Measurements from ENCODE around the gene ETNPPL.

ETNPPL gene

DNA sequence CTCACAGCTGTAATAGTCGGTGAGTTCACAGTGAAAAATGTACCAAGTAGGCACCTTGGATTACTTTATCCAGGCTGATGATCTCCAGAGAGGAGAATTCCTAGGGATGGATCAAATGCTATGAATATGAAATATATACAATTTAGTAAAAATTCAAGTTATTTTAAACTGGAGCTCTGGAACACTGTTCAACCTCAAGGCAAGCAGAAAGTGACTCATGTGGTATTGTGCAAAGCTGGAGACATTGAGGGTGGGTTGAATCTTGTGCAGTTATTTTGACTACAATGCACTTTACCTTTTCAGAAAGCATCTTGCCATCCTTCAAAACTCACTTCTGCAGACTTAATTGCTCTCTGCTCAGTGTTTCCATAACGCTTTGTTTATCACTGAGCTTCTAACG lies 69.0 kb downstream of the ETNPPL start:
- no peak for DNase-seq
- Mint-ChIP-seq H3K4me3 (no peak overlapping the region), H3K27ac (no peak overlapping the region), H3K4me1 (no peaks in the 10 kb centered on the region), H3K27me3 (no peaks in the 10 kb centered on the region), H3K9me3 (no peaks in the 10 kb centered on the region)
- ATAC-seq: no peak

DNA sequence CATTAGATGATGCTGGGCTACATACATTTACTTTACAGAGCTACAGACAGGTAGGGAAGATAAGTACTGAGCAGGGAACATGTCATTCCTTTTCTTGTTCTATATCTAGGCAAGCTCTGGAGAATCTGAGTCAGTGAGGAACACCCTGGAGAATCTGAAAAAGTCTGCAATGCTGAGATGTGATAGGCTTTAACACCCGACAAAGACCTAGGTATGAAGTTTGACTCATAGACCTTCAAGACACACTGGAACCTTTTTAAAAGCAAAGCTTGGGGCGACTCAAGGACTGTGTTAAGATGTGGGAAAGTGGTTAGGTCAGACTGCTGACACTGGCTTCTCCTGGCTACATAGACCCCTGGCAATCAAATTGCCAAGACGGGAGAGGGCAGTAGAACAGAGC lies 69.6 kb downstream of the ETNPPL start:
- no peak overlapping the region for H3K27ac Mint-ChIP-seq
- no peaks in the 10 kb centered on the region for H3K9me3 Mint-ChIP-seq
- ATAC-seq: no peak
- no peak overlapping the region for H3K4me3 Mint-ChIP-seq
- DNase-seq: no peak
- H3K4me1 Mint-ChIP-seq: no peaks in the 10 kb centered on the region
- no peaks in the 10 kb centered on the region for H3K27me3 Mint-ChIP-seq

All from stimulated activated naive CD8-positive, alpha-beta T cell treated with anti-CD3 and anti-CD28 coated beads, Interleukin-15, amount 100 ng/mL, for 72 hours (primary cell).